GM23338 (cell line): ENCODE data around the gene CYP27A1. TPM values are rescaled to one million over a fixed set of nuclear protein-coding genes. Genes with fewer than 3 reads are reported as not detected.

ENCODE experiments used
- ATAC-seq: fragments of 200-7000 bp; cut with Tn5 transposase; 3 replicates; pipeline ENCODE4 v1.9.1; 2020
- DNase-seq: peaks from one replicate; pipeline ENCODE4 v3.0.0-alpha.2; 2015; ENCODE audit warnings: low spot score
- H2AFZ ChIP-seq: fragments of 200-600 bp; sonication (generic); 2 replicates; pipeline ENCODE4 v1.8.0; 2016; ENCODE audit warnings: antibody characterized with exemption, mild to moderate bottlenecking, moderate library complexity
- H3F3A ChIP-seq: fragments of 200-600 bp; sonication (generic); replicated peaks from 2 replicates; pipeline ENCODE4 v1.8.0; 2017; ENCODE audit warnings: antibody characterized with exemption, mixed run types, low read depth
- H3K27ac ChIP-seq: fragments of 200-600 bp; sonication (generic); 2 replicates; pipeline ENCODE4 v1.6.1; 2016; ENCODE audit warnings: low read depth
- H3K27me3 ChIP-seq: fragments of 200-600 bp; sonication (generic); 2 replicates; pipeline ENCODE4 v1.8.0; 2016; ENCODE audit warnings: mild to moderate bottlenecking, mixed run types, moderate library complexity; ENCODE audit not compliant: insufficient read depth
- H3K36me3 ChIP-seq: fragments of 200-600 bp; sonication (generic); 2 replicates; pipeline ENCODE4 v1.8.0; 2016; ENCODE audit warnings: mild to moderate bottlenecking; ENCODE audit not compliant: insufficient read depth
- H3K4me1 ChIP-seq: fragments of 200-600 bp; sonication (generic); 2 replicates; pipeline ENCODE4 v1.8.0; 2016; ENCODE audit warnings: mild to moderate bottlenecking, moderate library complexity; ENCODE audit not compliant: insufficient read depth
- H3K4me2 ChIP-seq: fragments of 200-600 bp; sonication (generic); 2 replicates; pipeline ENCODE4 v1.7.1; 2017; ENCODE audit warnings: mixed run types
- H3K4me3 ChIP-seq: fragments of 200-600 bp; sonication (generic); 2 replicates; pipeline ENCODE4 v1.6.1; 2016; ENCODE audit warnings: mixed run types
- H3K79me2 ChIP-seq: fragments of 200-600 bp; sonication (generic); replicated peaks from 2 replicates; pipeline ENCODE4 v1.8.0; 2017; ENCODE audit warnings: mild to moderate bottlenecking; ENCODE audit not compliant: insufficient read depth
- H3K9me2 ChIP-seq: fragments of 200-600 bp; sonication (generic); 2 replicates; pipeline ENCODE4 v1.8.0; 2017; ENCODE audit not compliant: insufficient read depth
- H4K20me1 ChIP-seq: fragments of 200-600 bp; sonication (generic); replicated peaks from 2 replicates; pipeline ENCODE4 v1.8.0; 2017; ENCODE audit warnings: mild to moderate bottlenecking; ENCODE audit not compliant: insufficient read depth
- H3K27ac Mint-ChIP-seq: 2 replicates; pipeline ENCODE4 v1.8.0; 2020; ENCODE audit warnings: inconsistent platforms, mild to moderate bottlenecking, moderate library complexity, mixed read lengths
- H3K27me3 Mint-ChIP-seq: 3 replicates; pipeline ENCODE4 v1.8.0; 2022; ENCODE audit warnings: low read depth, mild to moderate bottlenecking, moderate library complexity, mixed read lengths, inconsistent platforms; ENCODE audit not compliant: insufficient read depth, poor library complexity
- H3K36me3 Mint-ChIP-seq: 3 replicates; pipeline ENCODE4 v1.8.0; 2021; ENCODE audit warnings: low read depth, mild to moderate bottlenecking, inconsistent platforms, moderate library complexity, mixed read lengths
- H3K4me1 Mint-ChIP-seq: 3 replicates; pipeline ENCODE4 v1.8.0; 2020; ENCODE audit warnings: mild to moderate bottlenecking, inconsistent platforms, mixed read lengths
- H3K4me3 Mint-ChIP-seq: 3 replicates; pipeline ENCODE4 v1.8.0; 2021; ENCODE audit warnings: moderate library complexity, mild to moderate bottlenecking, inconsistent platforms, mixed read lengths
- H3K9me3 Mint-ChIP-seq: 3 replicates; pipeline ENCODE4 v1.8.0; 2020; ENCODE audit warnings: moderate library complexity, mild to moderate bottlenecking, inconsistent platforms, mixed read lengths
- CREB1 ChIP-seq: fragments of 250-450 bp; sonication (Bioruptor Pico); IDR thresholded peaks from 2 replicates; pipeline ENCODE4 v1.5.0; 2020; ENCODE audit warnings: low read depth, mild to moderate bottlenecking, moderate library complexity
- CTCF ChIP-seq, 2 experiments: fragments of 200-600 bp in 1 of 2; sonication (generic) in 1 of 2; conservative IDR thresholded peaks; 2 replicates each; pipeline versions ENCODE4 v1.5.1 to v1.6.1; 2016 to 2017; ENCODE audit warnings: antibody characterized with exemption in 2 of 2, low read depth in 2 of 2, mild to moderate bottlenecking in 2 of 2, moderate library complexity in 1 of 2
- ETS1 ChIP-seq: IDR thresholded peaks from 2 replicates; pipeline ENCODE4 v1.6.1; 2016; ENCODE audit warnings: antibody characterized with exemption
- EZH2 ChIP-seq: fragments of 200-600 bp; sonication (generic); IDR thresholded peaks from one replicate; pipeline ENCODE4 v1.8.0; 2017; ENCODE audit warnings: antibody characterized with exemption, mild to moderate bottlenecking, low read depth; ENCODE audit not compliant: unreplicated experiment
- EZH2phosphoT487 ChIP-seq: fragments of 200-600 bp; sonication (generic); IDR thresholded peaks from one replicate; pipeline ENCODE4 v1.8.1; 2018; ENCODE audit warnings: antibody characterized with exemption; ENCODE audit not compliant: unreplicated experiment
- JUNB ChIP-seq: IDR thresholded peaks from one replicate; pipeline ENCODE4 v1.6.1; 2016; ENCODE audit warnings: antibody characterized with exemption; ENCODE audit not compliant: unreplicated experiment
- NANOG ChIP-seq: IDR thresholded peaks from 2 replicates; pipeline ENCODE4 v1.6.1; 2016; ENCODE audit warnings: antibody characterized with exemption, borderline replicate concordance
- POLR2AphosphoS5 ChIP-seq: IDR thresholded peaks from 2 replicates; pipeline ENCODE4 v1.6.1; 2016; ENCODE audit warnings: antibody characterized with exemption, low read depth
- REST ChIP-seq: IDR thresholded peaks from one replicate; pipeline ENCODE4 v1.6.1; 2018; ENCODE audit warnings: antibody characterized with exemption; ENCODE audit not compliant: unreplicated experiment
- STAT1 ChIP-seq: IDR thresholded peaks from one replicate; pipeline ENCODE4 v1.6.1; 2016; ENCODE audit warnings: antibody characterized with exemption; ENCODE audit not compliant: unreplicated experiment
- ZNF331 ChIP-seq: fragments of 250-450 bp; sonication (Bioruptor Pico); IDR thresholded peaks from 2 replicates; pipeline ENCODE4 v1.5.0; 2020; ENCODE audit warnings: low read depth, mild to moderate bottlenecking, moderate library complexity
- ZNF462 ChIP-seq: fragments of 250-450 bp; sonication (Bioruptor Pico); IDR thresholded peaks from 2 replicates; pipeline ENCODE4 v1.5.0; 2020; ENCODE audit warnings: mild to moderate bottlenecking, moderate library complexity
- polyA plus RNA-seq: library from polyadenylated mRNA; unstranded; fragments of >200 nt; fragmentation: Nextera tagmentation; extraction: Ambion mirVana; gene quantifications from 2 replicates; pipeline ENCODE4 v1.2.1, GENCODE V29; 2016
- total RNA-seq: library from RNA; depleted of rRNA; stranded (reverse); fragments of >200 nt; shearing (Covaris generic); gene quantifications from 2 replicates; pipeline ENCODE4 v1.2.3, GENCODE V29; 2014

CYP27A1 gene
- total and polyA plus RNA-seq, 2 experiments from 2014 or later, result 2.2 to 6.9 TPM

- Histone ChIP-seq H2AFZ (no peak overlapping the region), H3K9me2 (no peaks in the 10 kb centered on the region), H3K27me3 (peaks cover 15% of the 10 kb centered on the region; the same call in 1 of the 2 replicates), H3K4me1 (no peaks in the 10 kb centered on the region), H4K20me1 (no peaks in the 10 kb centered on the region; the same call in 1 of the 2 replicates), H3F3A (no peaks in the 10 kb centered on the region), H3K4me3 (no peak overlapping the region), H3K36me3 (no peaks in the 10 kb centered on the region), H3K27ac (no peak overlapping the region), H3K4me2 (no peak overlapping the region), H3K79me2 (no peaks in the 10 kb centered on the region)
- DNase-seq (no peak), ATAC-seq (no peak)
- Mint-ChIP-seq H3K4me1 (no peaks in the 10 kb centered on the region), H3K36me3 (no peaks in the 10 kb centered on the region), H3K27me3 (peaks cover 2% of the 10 kb centered on the region), H3K4me3 (no peak overlapping the region), H3K9me3 (no peaks in the 10 kb centered on the region), H3K27ac (no peak overlapping the region)
- TF ChIP-seq CTCF (conservative IDR thresholded peaks at IDR 0.05; ENCODE audit: low read depth in 2 of 2) (no peak), ZNF331 (CRISPR knock-in tag) (no peak), NANOG (no peak), REST (no peak), POLR2AphosphoS5 (no peak), ZNF462 (no peak), ETS1 (no peak), EZH2phosphoT487 (no peak), JUNB (no peak), STAT1 (no peak), CREB1 (CRISPR knock-in tag) (no peak), EZH2 (no peak)
Measured at GRCh38 chr2:218788529-218789255, 6.7 kb downstream of the CYP27A1 start.
